NT2/D1 (cell line): Measurements from ENCODE around the gene USP12.

Source experiments
- YY1 ChIP-seq: IDR thresholded peaks from 2 replicates; pipeline ENCODE4 v1.6.1; 2011; ENCODE audit not compliant: insufficient read length, insufficient read depth
- ZNF274 ChIP-seq: IDR thresholded peaks from 2 replicates; pipeline ENCODE4 v1.6.1; 2011; ENCODE audit warnings: mild to moderate bottlenecking, low read depth, low read length

DNA sequence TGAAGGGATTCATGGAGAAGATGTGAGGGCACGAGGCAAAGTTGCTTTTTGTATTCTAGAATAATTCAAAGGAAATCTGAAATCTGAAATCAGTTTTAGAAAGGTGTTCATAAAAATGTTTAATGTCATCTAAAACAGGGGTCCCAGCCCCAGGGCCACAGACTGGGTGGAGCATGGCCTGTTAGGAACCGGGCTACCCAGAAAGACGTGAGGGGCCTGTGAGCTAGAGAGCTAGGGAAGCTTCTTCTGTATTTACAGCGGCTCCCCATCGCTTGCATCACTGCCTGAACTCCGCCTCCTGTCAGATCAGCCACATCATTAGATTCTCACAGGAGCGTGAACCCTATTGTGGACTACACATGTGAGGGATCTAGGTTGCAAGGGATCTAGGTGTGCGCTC is 151.2 kb downstream of the USP12 start:
- no peak for TF ChIP-seq ZNF274
- no peak for TF ChIP-seq YY1
